Pulmonary artery endothelial cell (primary cell): Measurements from ENCODE around the gene BATF. TPM values are rescaled to one million over a fixed set of nuclear protein-coding genes. Genes with fewer than 3 reads are reported as not detected.
A peak's percentile ranks its signal among the peaks of the same experiment; 100 is the strongest.

Source experiments
- DNase-seq: peaks from one replicate; pipeline ENCODE4 v3.0.0-alpha.2; 2011; ENCODE audit warnings: low read depth, low spot score
- total RNA-seq: library from RNA; depleted of rRNA; stranded (reverse); fragments of >200 nt; gene quantifications from 2 replicates; pipeline ENCODE4 v1.2.3, GENCODE V29; 2014

BATF gene
- total RNA-seq, 1 donor from 2014 or later = 1.1 TPM

DNA sequence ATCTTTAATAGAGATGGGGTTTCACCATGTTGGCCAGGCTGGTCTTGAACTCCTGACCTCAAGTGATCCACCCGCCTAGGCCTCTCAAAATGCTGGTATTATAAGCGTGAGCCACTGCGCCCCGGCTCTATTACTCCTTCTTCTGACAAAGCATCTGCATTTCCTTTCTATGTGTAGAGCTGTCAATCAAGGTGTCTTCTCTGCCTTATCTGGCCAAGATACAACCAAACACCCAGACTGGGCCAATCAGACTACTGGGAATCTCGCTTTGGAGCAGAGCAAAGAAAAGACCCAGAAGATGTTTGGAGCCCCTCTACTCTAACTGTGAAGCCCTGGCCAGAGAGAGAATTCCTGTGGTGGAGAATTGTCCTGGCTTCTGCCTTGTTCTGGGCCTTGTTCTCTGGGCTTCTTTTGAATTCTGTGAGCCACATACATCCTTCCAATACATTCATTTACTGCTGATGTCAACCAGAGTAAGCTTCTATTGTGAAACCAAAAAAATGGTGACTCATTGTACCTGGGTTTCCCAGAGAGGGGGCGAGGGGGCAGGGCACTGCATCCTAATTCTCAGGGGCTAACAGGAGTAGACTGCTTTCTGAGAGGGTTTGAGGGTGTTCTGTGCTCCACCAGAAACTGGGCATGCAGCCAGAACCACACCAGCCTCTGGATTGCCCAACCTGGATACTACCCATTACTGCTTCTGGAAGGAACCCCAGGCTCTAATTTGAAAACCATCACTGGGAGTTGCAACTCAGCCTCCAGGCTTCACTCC lies 37.4 kb downstream of the BATF start:
- no peak for DNase-seq

GRCh38 chr14:75561013-75561432 lies 38.8 kb downstream of the BATF start:
- no peak for DNase-seq

DNA sequence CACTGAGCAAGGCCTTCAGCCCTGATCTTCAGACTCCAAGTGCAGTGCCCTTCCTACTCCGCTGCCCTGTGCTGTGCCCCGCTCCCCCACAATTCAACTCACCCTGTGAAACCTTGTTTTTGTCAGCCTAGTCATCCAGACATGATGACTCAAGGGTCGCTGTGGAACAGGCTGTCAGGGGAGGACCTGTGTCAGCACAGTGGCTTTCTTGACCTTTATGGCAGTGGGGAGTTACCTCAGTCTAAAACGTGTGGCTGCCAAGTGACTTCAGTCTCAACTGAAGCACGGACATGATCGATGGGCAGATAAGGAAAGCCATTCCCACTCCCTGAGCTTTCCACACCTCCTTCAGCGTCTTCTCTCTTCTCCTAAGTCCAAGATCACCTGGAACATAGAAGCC lies 39.8 kb downstream of the BATF start:
- DNase-seq = no peak

DNA sequence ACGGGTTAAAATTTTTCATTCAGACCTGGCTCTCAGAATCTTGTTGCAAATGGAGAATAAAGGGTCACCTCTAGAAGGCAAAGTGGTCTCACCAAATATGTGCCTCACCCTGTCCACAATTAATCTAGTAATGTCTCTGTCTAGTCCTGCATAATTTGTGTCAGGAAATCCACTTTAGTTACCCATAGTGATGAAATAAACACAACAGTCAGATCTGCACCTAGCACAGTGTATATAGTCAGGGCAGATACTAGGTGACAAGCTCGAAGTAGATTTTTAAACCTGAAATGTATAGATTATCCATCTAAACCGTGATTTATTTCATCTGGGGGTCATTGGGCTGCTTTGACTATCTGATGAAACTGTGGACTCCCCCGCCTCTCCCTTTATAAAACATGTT lies 40.2 kb downstream of the BATF start:
- DNase-seq = no peak

DNA sequence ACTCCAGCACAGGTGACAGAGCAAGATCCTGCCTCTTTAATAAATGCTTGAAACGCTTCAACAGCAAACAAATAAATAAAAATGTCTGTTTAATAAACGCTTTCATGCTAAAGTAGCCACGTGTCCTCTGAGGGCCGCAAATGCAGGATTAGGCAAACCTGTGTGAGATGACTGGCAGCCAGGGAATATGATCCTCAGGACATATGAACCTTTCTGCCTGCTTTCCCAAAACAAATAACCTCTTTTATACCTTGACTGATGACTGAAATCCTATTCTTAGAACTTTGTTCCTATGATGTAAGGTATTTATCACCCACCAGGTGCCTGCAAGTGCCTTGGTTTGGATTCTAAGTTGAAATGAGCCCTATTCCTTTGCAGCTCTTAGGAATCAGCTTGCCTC lies 41.7 kb downstream of the BATF start:
- no peak for DNase-seq

DNA sequence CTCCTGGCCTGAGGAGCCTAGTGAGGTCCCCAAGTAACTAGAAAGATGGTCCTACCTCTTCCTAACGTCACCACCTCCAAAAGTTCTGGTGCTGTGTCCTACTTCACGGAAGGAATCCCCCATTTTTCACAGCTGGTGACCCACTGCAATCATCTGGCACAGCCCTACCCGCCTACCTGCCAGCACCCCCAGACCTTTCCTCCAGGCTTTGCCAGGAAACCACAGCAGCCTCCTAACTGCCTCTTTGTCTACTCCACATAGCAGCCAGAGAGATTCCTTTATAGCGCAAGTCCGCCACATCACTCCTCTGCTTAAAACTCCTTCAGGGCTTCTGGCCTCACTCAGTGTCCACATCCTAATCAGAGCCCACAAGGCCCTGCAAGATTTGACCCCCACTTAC lies 42.8 kb downstream of the BATF start:
- DNase-seq = no peak

DNA sequence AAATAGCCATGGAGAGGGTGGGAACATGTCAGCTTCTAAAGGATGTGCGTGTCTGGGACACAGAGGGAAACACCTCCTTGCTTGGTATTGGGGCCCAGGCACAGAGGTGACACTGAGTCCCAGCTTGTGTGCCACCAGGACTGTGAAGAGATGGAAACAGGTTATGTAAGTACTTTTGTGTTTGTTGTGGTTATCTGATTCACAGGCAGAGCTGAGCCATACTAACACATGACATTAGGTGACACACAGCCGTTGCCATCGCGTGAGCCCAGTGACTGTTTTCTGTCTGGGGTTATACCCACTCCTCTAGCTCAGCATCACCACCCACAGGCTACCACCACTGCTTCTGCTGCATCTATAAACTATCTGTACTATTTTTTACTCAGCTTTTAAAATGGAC lies 44.1 kb downstream of the BATF start:
- DNase-seq = no peak

DNA sequence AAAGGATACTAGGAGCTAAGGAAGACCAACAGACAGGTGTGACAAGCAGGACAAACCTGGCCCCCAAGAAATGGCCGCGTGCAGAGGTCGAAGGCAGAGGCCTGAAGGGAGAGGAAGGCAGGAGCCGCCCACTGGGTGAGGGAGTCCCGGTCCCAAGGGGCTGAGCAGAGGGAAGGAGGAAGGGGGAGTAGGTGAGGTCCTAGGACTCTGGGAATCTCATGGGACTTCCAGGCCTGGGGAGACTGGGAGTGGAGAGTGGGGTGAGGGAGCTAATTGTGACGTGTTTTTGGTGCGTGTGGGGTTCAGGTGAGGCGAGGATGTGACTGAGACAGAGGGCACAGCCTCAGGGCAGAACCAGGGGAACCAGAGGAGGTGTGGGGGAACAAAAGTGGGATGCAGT lies 44.5 kb downstream of the BATF start:
- DNase-seq = no peak

GRCh38 chr14:75568140-75568539 lies 45.9 kb downstream of the BATF start:
- DNase-seq = no peak

- no peak for DNase-seq
Observed at GRCh38 chr14:75568791-75569190, 46.5 kb downstream of the BATF start.

DNA sequence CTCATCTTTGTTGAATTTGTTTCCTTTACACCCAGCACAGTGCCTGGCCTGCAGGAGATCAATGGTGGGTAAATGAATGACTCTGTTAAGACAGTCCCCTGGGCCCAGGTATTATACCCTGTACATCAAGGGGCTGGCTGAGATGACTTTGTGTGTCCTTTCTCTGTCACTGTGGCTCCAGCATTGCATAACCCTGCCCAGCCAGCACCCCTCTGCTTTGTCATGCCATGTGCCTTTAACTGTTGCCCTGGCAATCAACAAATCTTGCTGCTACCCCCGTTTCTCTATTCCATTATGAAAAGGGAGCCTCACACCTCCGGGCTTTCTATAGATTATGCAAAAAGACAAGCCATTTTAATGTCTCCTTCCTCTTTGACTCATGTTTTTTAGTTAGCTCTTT lies 48.5 kb downstream of the BATF start:
- DNase-seq = no peak

GRCh38 chr14:75572104-75572503 lies 49.8 kb downstream of the BATF start:
- DNase-seq = no peak

- no peak for DNase-seq
Observed at GRCh38 chr14:75577090-75577489, 54.8 kb downstream of the BATF start.

- DNase-seq = peak; percentile 64
Observed at GRCh38 chr14:75577729-75578101, 55.4 kb downstream of the BATF start.

GRCh38 chr14:75578102-75578785 lies 56.0 kb downstream of the BATF start, which contains the start of gene FLVCR2:
FLVCR2 (plus strand) TSS chr14:75578620; CDS start chr14:75578973, 353 bp downstream.
- no peak for DNase-seq

DNA sequence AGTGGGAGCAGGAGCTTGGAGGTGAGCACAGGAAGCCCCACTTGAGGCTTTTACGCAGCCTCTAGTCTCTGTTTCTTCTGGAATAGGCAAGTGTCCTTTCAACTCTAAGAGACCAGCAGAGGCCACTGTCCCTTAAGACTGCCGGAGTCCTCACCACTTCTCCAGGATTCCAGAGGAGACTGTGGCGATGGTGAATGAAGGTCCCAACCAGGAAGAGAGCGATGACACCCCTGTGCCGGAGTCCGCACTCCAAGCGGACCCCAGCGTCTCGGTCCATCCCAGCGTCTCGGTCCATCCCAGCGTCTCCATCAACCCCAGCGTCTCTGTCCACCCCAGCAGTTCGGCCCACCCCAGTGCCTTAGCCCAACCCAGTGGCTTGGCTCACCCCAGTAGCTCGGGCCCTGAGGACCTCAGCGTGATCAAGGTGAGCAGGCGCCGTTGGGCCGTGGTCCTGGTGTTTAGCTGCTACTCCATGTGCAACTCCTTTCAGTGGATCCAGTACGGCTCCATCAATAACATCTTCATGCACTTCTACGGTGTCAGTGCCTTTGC lies 56.6 kb downstream of the BATF start:
- no peak for DNase-seq

DNA sequence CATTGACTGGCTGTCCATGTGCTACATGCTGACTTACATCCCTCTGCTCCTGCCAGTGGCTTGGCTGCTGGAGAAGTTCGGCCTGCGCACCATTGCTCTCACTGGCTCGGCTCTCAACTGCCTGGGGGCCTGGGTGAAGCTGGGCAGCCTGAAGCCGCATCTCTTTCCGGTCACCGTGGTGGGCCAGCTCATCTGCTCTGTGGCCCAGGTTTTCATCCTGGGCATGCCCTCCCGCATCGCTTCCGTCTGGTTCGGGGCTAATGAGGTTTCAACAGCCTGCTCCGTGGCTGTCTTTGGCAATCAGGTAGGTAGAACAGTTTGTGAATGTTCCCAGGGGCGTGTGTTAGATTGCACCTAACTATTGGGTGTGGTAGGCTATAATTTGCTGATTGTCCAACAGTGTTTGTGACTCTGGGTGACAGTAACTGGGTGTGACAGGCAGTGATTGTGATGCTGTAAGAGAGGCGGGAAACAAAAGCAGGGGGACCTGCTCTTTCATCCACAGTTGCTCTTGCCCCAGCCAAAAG lies 57.1 kb downstream of the BATF start:
- no peak for DNase-seq

GRCh38 chr14:75579882-75580281 lies 57.6 kb downstream of the BATF start:
- no peak for DNase-seq

DNA sequence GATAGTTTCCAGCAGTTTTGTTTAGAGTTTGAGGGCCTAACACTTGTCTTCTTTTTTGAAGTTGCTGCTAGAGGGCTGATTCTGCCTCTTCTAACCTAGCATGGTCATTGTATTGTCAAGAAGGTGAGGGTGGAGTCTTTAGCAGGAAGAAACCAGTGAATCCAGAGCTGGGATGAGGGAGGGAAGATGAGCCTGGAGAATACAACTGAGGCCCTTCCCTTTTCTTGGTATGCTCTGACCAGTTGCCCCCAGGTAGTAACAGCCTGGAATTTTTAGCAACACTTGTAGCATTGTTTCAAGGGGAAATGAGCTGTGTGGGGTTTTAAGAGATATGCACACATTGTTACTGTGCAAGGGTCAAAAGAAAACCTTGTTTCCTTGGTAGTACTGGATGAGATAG lies 65.1 kb downstream of the BATF start:
- DNase-seq = no peak

- DNase-seq = no peak
Observed at GRCh38 chr14:75589931-75590330, 67.7 kb downstream of the BATF start.

GRCh38 chr14:75591331-75591946 lies 69.2 kb downstream of the BATF start:
- DNase-seq = no peak

DNA sequence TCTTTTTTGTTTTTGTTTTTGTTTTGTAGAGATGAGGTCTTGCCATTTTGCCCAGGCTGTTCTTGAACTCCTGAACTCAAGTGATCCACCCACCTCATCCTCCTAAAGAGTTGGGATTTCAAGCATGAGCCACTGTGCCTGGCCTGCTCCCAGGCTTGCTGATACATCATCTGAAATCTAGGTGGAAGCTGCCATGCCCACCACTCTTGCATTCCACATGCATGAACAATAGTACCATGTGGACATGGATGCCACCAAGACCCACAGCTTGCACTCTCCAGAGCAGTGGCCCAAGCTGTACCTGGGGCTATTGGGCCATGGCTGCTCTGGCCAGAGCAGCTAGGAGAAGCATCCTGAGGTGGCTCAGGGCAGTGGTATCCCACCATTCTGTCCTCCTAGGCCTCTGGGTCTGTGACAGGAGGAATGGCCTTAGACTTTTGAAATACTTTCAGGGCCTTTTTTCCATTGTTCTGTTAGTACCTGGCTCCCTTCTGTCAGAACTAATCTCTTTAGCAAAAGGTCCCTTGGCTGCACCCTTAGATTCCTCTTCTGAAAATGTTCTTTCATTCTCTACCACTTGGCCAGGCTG lies 69.8 kb downstream of the BATF start:
- no peak for DNase-seq
